B cell (primary cell): Measurements from ENCODE around the gene ADGRB2. TPM values are rescaled to one million over a fixed set of nuclear protein-coding genes. Genes with fewer than 3 reads are reported as not detected.

Experiments
- ATAC-seq: fragments of 200-7000 bp; cut with Tn5 transposase; one replicate; pipeline ENCODE4 v1.10.0; 2021; ENCODE audit warnings: low read depth, mild to moderate bottlenecking, moderate number of reproducible peaks, moderate library complexity
- CTCF ChIA-PET: fragments of 350-600 bp; sonication (Branson Sonifier 250); formaldehyde crosslinking; loops from one replicate; lab custom pipeline; 2021; ENCODE audit warnings: antibody characterized with exemption, inconsistent platforms; lab: Charles Lee
- POLR2A ChIA-PET: fragments of 350-600 bp; sonication (Branson Sonifier 250); formaldehyde crosslinking; loops from one replicate; lab custom pipeline; 2021; ENCODE audit warnings: antibody characterized with exemption; lab: Charles Lee
- DNase-seq: peaks from one replicate; pipeline ENCODE4 v3.0.0; 2013
- H2AFZ ChIP-seq: 2 replicates; pipeline ENCODE4 v1.6.1; 2012; ENCODE audit warnings: mild to moderate bottlenecking, low read depth, low read length; ENCODE audit not compliant: insufficient read depth, poor library complexity, severe bottlenecking
- H3K27ac ChIP-seq, 2 donors: 1 replicate in 1 of 2; 2 replicates in 1 of 2; pipeline ENCODE4 v1.5.1; 2012 to 2013; ENCODE audit warnings: low read length in 2 of 2, mild to moderate bottlenecking in 2 of 2, moderate library complexity in 1 of 2
- H3K27me3 ChIP-seq, 4 experiments: fragments of 200-600 bp in 1 of 4; sonication (generic) in 1 of 4; replicated peaks in 1 of 4; 1 replicate in 2 of 4; 2 replicates in 2 of 4; pipeline versions ENCODE4 v1.6.1 to v1.7.0; 2013 to 2016; ENCODE audit warnings: low read length in 3 of 4, mild to moderate bottlenecking in 2 of 4, mixed read lengths in 1 of 4, moderate library complexity in 1 of 4; ENCODE audit not compliant: insufficient read depth in 4 of 4, control insufficient read depth in 3 of 4; ENCODE audit errors: control extremely low read depth in 1 of 4
- H3K36me3 ChIP-seq, 2 experiments: replicated peaks in 1 of 2; 1 replicate in 1 of 2; 2 replicates in 1 of 2; pipeline versions ENCODE4 v1.6.1 to v1.7.1; 2013; ENCODE audit warnings: low read length in 1 of 2; ENCODE audit not compliant: insufficient read depth in 2 of 2, control insufficient read depth in 1 of 2; ENCODE audit errors: control extremely low read depth in 1 of 2, extremely low read depth in 1 of 2
- H3K4me1 ChIP-seq, 2 donors: fragments of 200-600 bp in 1 of 2; sonication (generic) in 1 of 2; 1 replicate in 1 of 2; 2 replicates in 1 of 2; pipeline versions ENCODE4 v1.5.1 to v1.6.1; 2013 to 2017; ENCODE audit warnings: low read length in 2 of 2; ENCODE audit not compliant: control insufficient read depth in 2 of 2, insufficient read depth in 2 of 2
- H3K4me2 ChIP-seq: replicated peaks from 2 replicates; pipeline ENCODE3; 2012; ENCODE audit warnings: mild to moderate bottlenecking, low read depth, low read length; ENCODE audit not compliant: poor library complexity, severe bottlenecking
- H3K4me3 ChIP-seq, 5 experiments: fragments of 200-600 bp in 1 of 5; sonication (generic) in 1 of 5; 1 replicate in 3 of 5; 2 replicates in 2 of 5; pipeline versions ENCODE4 v1.5.1 to v1.7.0; 2011 to 2016; ENCODE audit warnings: low read length in 4 of 5, mild to moderate bottlenecking in 4 of 5, low read depth in 2 of 5, control low read depth in 1 of 5, moderate library complexity in 1 of 5; ENCODE audit not compliant: insufficient read depth in 1 of 5; ENCODE audit errors: control extremely low read depth in 1 of 5, extremely low read depth in 1 of 5
- H3K79me2 ChIP-seq: fragments of 200-600 bp; sonication (generic); one replicate; pipeline ENCODE4 v1.6.0; 2016; ENCODE audit warnings: low read length; ENCODE audit not compliant: control insufficient read depth, insufficient read depth
- H3K9ac ChIP-seq: fragments of 200-600 bp; sonication (generic); 2 replicates; pipeline ENCODE4 v1.6.1; 2017; ENCODE audit warnings: mild to moderate bottlenecking, low read length, moderate library complexity
- H3K9me3 ChIP-seq, 3 donors: one replicate each; pipeline versions ENCODE4 v1.6.1 to v1.7.1; 2013; ENCODE audit warnings: low read length in 2 of 3; ENCODE audit not compliant: control insufficient read depth in 2 of 3, insufficient read depth in 1 of 3; ENCODE audit errors: control extremely low read depth in 1 of 3
- H4K20me1 ChIP-seq: 2 replicates; pipeline ENCODE4 v1.6.0; 2012; ENCODE audit warnings: mild to moderate bottlenecking, low read length; ENCODE audit not compliant: insufficient read depth, control insufficient read depth, poor library complexity, severe bottlenecking
- H3K27ac Mint-ChIP-seq: one replicate; pipeline ENCODE4 v1.8.0; 2021; ENCODE audit warnings: mixed read lengths
- H3K27me3 Mint-ChIP-seq: one replicate; pipeline ENCODE4 v1.8.0; 2021; ENCODE audit warnings: mixed read lengths
- H3K4me1 Mint-ChIP-seq: one replicate; pipeline ENCODE4 v1.8.0; 2021; ENCODE audit warnings: mixed read lengths
- H3K4me3 Mint-ChIP-seq: one replicate; pipeline ENCODE4 v1.8.0; 2021; ENCODE audit warnings: mixed read lengths
- H3K9me3 Mint-ChIP-seq: one replicate; pipeline ENCODE4 v1.8.0; 2022; ENCODE audit warnings: mixed read lengths; ENCODE audit not compliant: insufficient read depth
- EZH2 ChIP-seq: IDR thresholded peaks from 2 replicates; pipeline ENCODE4 v1.6.1; 2012; ENCODE audit warnings: borderline replicate concordance, low read depth, mild to moderate bottlenecking, moderate library complexity, low read length; ENCODE audit not compliant: insufficient read depth, poor library complexity, severe bottlenecking
- WGBS: methylation state at CpG from one replicate; pipeline ENCODE4 v1.1.5; 2013; ENCODE audit warnings: missing lambda C conversion rate; ENCODE audit not compliant: insufficient coverage; 5-methylcytosine and 5-hydroxymethylcytosine counted together
- intact Hi-C: fragments of 100-400 bp; cut with micrococcal nuclease; formaldehyde crosslinking; loops from one replicate; pipeline ENCODE4 v1.10.0; 2022
- polyA minus RNA-seq: library from RNA; depleted of rRNA, polyadenylated mRNA; stranded (reverse); fragments of >200 nt; gene quantifications from 2 replicates; pipeline ENCODE4 v1.2.3, GENCODE V29; 2012
- polyA plus RNA-seq: library from polyadenylated mRNA; depleted of rRNA; stranded (reverse); fragments of >200 nt; gene quantifications from 2 replicates; pipeline ENCODE4 v1.2.3, GENCODE V29; 2012
- total RNA-seq, 2 donors: library from RNA; stranded (reverse); fragments of 120-200 nt in 1 of 2; gene quantifications; 1 replicate in 1 of 2; 2 replicates in 1 of 2; pipeline versions ENCODE4 v1.2.3 to v1.2.4, GENCODE V29; 2013 to 2022
- TF ChIP-seq, protein P1 (sequence below): fragments of 200-600 bp; IDR thresholded peaks from one replicate; pipeline ENCODE4 v1.8.0; 2022; ENCODE audit warnings: antibody characterized with exemption, mild to moderate bottlenecking

Gene ADGRB2, protein sequence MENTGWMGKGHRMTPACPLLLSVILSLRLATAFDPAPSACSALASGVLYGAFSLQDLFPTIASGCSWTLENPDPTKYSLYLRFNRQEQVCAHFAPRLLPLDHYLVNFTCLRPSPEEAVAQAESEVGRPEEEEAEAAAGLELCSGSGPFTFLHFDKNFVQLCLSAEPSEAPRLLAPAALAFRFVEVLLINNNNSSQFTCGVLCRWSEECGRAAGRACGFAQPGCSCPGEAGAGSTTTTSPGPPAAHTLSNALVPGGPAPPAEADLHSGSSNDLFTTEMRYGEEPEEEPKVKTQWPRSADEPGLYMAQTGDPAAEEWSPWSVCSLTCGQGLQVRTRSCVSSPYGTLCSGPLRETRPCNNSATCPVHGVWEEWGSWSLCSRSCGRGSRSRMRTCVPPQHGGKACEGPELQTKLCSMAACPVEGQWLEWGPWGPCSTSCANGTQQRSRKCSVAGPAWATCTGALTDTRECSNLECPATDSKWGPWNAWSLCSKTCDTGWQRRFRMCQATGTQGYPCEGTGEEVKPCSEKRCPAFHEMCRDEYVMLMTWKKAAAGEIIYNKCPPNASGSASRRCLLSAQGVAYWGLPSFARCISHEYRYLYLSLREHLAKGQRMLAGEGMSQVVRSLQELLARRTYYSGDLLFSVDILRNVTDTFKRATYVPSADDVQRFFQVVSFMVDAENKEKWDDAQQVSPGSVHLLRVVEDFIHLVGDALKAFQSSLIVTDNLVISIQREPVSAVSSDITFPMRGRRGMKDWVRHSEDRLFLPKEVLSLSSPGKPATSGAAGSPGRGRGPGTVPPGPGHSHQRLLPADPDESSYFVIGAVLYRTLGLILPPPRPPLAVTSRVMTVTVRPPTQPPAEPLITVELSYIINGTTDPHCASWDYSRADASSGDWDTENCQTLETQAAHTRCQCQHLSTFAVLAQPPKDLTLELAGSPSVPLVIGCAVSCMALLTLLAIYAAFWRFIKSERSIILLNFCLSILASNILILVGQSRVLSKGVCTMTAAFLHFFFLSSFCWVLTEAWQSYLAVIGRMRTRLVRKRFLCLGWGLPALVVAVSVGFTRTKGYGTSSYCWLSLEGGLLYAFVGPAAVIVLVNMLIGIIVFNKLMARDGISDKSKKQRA (N-terminal part only)
- total RNA-seq (1.6 and 1.9 TPM in 2 replicates), polyA plus RNA-seq (1.0 and 2.7 TPM in 2 replicates), polyA minus RNA-seq (1.1 and 1.5 TPM in 2 replicates)
- 0.65 TPM for total RNA-seq (2013)

DNA sequence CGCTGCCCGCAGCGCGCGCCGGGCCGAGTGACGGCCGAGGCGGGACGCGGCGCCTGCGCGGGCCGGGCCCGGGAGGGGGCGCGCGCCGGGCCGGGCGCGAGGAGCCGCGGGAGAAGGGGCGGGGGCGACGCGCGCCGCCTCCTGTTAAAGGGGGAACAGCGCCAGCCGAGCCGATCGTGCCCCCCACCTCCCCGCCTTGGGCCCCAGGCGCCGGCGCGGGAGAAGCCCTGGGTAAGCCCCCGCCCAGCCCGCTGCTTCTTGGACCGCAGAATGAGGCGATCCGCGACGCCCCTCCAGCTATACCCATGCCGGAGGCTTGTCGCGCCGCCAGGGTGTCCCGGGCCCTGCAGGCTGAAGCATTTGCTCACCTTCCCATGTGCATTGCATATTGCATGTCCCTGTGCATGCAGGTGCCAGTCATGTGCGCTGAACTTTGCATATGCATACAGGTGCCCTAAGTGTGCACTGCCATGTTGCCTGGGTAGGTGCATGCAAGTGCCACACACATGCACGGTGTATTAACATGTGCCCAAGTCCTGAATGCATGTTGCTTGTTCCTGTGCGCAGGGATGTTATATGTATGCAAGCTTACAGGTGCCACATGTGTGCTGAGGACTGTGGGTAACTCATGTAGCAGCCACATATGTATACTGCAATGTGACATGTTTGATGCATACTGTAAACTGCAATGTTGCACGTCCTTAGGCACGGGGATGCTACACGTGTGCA, at the start of gene ADGRB2:
Gene ADGRB2, minus strand, starts transcription at position 29 of the 729 bp plus-strand sequence. CDS start 7,119 bp downstream, outside the sequence.
- H3K9ac ChIP-seq, result peak within 1 kb of the TSS; percentile 59
- ATAC-seq (peak; percentile 26), DNase-seq (peak; percentile 73)
- ChIA-PET POLR2A (interaction anchor here (0.8 to 4.4 kb wide), 2 partner anchors 24 to 63 kb away, joined by 4 to 28 read pairs; no protein-coding TSS in a partner anchor), CTCF (interaction anchor here (1.1 to 10.8 kb wide), 4 partner anchors 12 to 200 kb away, joined by 3 to 199 read pairs (median 17); no protein-coding TSS in a partner anchor)
- peaks cover 42% of the 10 kb centered on the region for H3K4me1 Mint-ChIP-seq
- H3K36me3 ChIP-seq, result no peaks in the 10 kb centered on the region
- peaks cover 10% of the 10 kb centered on the region for H4K20me1 ChIP-seq
- peak within 1 kb of the TSS; percentile 86 for H3K4me2 ChIP-seq
- peak within 1 kb of the TSS in 4 of 5 experiments; percentile 6 to 61 (median 50) for H3K4me3 ChIP-seq
- H3K27ac Mint-ChIP-seq, result no peak within 1 kb of the TSS
- peaks cover 43 to 51% of the 10 kb centered on the region in 2 donors for H3K4me1 ChIP-seq
- no peaks in the 10 kb centered on the region for H3K9me3 Mint-ChIP-seq
- H3K27me3 ChIP-seq, result peaks cover 0 to 31% (median 15%) of the 10 kb centered on the region in 4 experiments
- H2AFZ ChIP-seq, result peak within 1 kb of the TSS; percentile 68
- peaks cover 0 to 3% (median 0%) of the 10 kb centered on the region in 3 donors for H3K9me3 ChIP-seq
- H3K79me2 ChIP-seq, result no peaks in the 10 kb centered on the region
- 5% methylated on average over 59 of the region's 59 CpGs for WGBS
- no peak within 1 kb of the TSS for H3K27ac ChIP-seq
- H3K4me3 Mint-ChIP-seq, result peak within 1 kb of the TSS; percentile 92
- H3K27me3 Mint-ChIP-seq, result peaks cover 13% of the 10 kb centered on the region
- TF ChIP-seq, protein P1, sequence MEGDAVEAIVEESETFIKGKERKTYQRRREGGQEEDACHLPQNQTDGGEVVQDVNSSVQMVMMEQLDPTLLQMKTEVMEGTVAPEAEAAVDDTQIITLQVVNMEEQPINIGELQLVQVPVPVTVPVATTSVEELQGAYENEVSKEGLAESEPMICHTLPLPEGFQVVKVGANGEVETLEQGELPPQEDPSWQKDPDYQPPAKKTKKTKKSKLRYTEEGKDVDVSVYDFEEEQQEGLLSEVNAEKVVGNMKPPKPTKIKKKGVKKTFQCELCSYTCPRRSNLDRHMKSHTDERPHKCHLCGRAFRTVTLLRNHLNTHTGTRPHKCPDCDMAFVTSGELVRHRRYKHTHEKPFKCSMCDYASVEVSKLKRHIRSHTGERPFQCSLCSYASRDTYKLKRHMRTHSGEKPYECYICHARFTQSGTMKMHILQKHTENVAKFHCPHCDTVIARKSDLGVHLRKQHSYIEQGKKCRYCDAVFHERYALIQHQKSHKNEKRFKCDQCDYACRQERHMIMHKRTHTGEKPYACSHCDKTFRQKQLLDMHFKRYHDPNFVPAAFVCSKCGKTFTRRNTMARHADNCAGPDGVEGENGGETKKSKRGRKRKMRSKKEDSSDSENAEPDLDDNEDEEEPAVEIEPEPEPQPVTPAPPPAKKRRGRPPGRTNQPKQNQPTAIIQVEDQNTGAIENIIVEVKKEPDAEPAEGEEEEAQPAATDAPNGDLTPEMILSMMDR, result no peak
- no peak for TF ChIP-seq EZH2
- intact Hi-C loops, result no loop called here
